Activated CD8-positive, alpha-beta T cell treated with anti-CD3 and anti-CD28 coated beads for 36 hours (primary cell): ENCODE results near the gene FREY1. TPM values are rescaled to one million over a fixed set of nuclear protein-coding genes. Genes with fewer than 3 reads are reported as not detected.
A peak's percentile ranks its signal among the peaks of the same experiment; 100 is the strongest.

Source experiments
- ATAC-seq: fragments of 200-7000 bp; cut with Tn5 transposase; one replicate; pipeline ENCODE4 v1.10.0; 2021; ENCODE audit warnings: mild to moderate bottlenecking, moderate library complexity
- CTCF ChIA-PET: fragments of 350-600 bp; sonication (Branson Sonifier 250); formaldehyde crosslinking; loops from one replicate; lab custom pipeline; 2021; ENCODE audit warnings: antibody characterized with exemption; lab: Charles Lee
- POLR2A ChIA-PET: fragments of 350-600 bp; sonication (Branson Sonifier 250); formaldehyde crosslinking; loops from one replicate; lab custom pipeline; 2021; ENCODE audit warnings: antibody characterized with exemption; lab: Charles Lee
- DNase-seq: peaks from one replicate; pipeline ENCODE4 v3.0.0-alpha.2; 2020
- H3K27ac Mint-ChIP-seq: one replicate; pipeline ENCODE4 v1.8.0; 2021; ENCODE audit warnings: mild to moderate bottlenecking, mixed read lengths
- H3K27me3 Mint-ChIP-seq: one replicate; pipeline ENCODE4 v1.8.0; 2021; ENCODE audit warnings: mixed read lengths
- H3K36me3 Mint-ChIP-seq: one replicate; pipeline ENCODE4 v1.8.0; 2021; ENCODE audit warnings: low read depth, mixed read lengths
- H3K4me1 Mint-ChIP-seq: one replicate; pipeline ENCODE4 v1.8.0; 2021; ENCODE audit warnings: low read depth, mixed read lengths
- H3K4me3 Mint-ChIP-seq: one replicate; pipeline ENCODE4 v1.8.0; 2021; ENCODE audit warnings: mild to moderate bottlenecking, moderate library complexity, mixed read lengths
- H3K9me3 Mint-ChIP-seq: one replicate; pipeline ENCODE4 v1.8.0; 2021; ENCODE audit warnings: mixed read lengths
- intact Hi-C: fragments of 100-400 bp; cut with micrococcal nuclease; formaldehyde crosslinking; loops from one replicate; pipeline ENCODE4 v1.10.0; 2022
- total RNA-seq, 2 experiments: library from RNA; stranded (reverse); gene quantifications; one replicate each; pipeline ENCODE4 v1.2.3, GENCODE V29; 2021
- TF ChIP-seq, protein P1 (sequence below): fragments of 200-600 bp; IDR thresholded peaks from one replicate; pipeline ENCODE4 v1.8.0; 2022; ENCODE audit warnings: antibody characterized with exemption, mild to moderate bottlenecking

FREY1 gene
- total RNA-seq, 2 experiments from 2014 or later, result 0.43 to 0.72 TPM

DNA sequence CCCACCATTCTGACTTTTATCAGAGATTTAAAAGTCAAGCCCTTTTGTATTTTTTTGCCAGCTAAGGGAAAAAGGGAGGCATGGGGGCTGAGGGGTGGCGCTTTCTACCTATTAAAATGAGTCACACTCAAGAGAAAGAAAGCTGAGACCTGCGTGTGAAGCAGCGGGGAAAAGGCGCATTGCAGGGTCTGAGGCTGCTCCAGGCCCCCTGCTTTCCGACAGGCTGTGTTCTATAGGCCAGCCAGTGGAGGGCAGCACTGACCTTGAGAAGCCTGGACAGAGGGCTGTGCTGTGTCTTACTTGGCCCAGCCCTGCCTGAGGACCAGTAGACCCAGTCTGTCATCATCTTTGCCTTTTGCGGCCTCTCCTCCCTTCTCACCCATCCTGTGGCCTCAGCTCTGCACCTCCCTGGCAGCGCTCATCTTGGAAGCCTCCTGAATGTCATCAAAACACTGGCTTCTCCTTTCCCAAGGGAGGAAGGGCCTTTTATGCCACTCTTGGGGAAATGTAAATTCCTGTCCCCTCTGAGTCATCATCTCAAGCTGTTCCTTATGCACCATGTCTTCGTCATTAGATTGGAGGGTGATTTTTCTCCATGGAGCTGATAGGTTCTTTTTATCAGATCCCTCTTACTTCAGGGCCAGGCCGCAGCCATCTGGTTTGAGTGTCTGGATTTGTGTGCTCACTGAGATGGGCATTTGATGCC lies 34.3 kb downstream of the FREY1 start:
- intact Hi-C loops, result no loop called here
- DNase-seq, result peak; percentile 46
- TF ChIP-seq, protein P1, sequence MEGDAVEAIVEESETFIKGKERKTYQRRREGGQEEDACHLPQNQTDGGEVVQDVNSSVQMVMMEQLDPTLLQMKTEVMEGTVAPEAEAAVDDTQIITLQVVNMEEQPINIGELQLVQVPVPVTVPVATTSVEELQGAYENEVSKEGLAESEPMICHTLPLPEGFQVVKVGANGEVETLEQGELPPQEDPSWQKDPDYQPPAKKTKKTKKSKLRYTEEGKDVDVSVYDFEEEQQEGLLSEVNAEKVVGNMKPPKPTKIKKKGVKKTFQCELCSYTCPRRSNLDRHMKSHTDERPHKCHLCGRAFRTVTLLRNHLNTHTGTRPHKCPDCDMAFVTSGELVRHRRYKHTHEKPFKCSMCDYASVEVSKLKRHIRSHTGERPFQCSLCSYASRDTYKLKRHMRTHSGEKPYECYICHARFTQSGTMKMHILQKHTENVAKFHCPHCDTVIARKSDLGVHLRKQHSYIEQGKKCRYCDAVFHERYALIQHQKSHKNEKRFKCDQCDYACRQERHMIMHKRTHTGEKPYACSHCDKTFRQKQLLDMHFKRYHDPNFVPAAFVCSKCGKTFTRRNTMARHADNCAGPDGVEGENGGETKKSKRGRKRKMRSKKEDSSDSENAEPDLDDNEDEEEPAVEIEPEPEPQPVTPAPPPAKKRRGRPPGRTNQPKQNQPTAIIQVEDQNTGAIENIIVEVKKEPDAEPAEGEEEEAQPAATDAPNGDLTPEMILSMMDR, result peak; percentile 54
- ChIA-PET CTCF (interaction anchor here (0.7 to 2.1 kb wide), 21 partner anchors 10 to 443 kb away, joined by 3 to 15 read pairs (median 3); partner anchors contain the start of genes CRY2 and PEX16), POLR2A (interaction anchor here (0.6 to 1.2 kb wide), 2 partner anchors 14 to 19 kb away, joined by 3 to 4 read pairs; no protein-coding TSS in a partner anchor)
- Mint-ChIP-seq H3K36me3 (peaks cover 46% of the 10 kb centered on the region), H3K9me3 (no peaks in the 10 kb centered on the region), H3K27me3 (no peaks in the 10 kb centered on the region), H3K4me1 (no peaks in the 10 kb centered on the region), H3K4me3 (no peak overlapping the region), H3K27ac (no peak overlapping the region)
- peak; percentile 95 for ATAC-seq

DNA sequence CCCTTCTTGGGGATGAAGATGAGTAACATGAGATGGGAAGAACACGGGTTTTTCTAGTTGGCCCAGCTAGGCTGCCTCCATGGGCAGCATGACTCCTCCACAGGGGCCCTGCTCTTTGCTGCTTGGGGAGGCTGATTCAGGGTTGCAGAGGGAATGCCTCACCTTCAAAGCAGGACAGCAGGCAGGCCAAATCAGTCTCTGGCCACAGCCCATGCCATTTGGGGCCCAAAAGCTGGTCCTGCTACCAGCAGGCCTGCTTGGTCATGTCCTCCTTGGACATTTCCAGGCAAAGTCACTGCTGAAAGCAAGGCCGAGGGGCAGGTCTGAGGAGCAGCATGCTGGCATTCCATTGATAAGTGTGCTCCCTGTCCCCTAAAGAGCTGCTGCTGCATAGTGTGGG lies 35.4 kb downstream of the FREY1 start:
- ATAC-seq (no peak), DNase-seq (no peak)
- intact Hi-C loops, result no loop called here
- Mint-ChIP-seq H3K27me3 (no peaks in the 10 kb centered on the region), H3K27ac (no peak overlapping the region), H3K9me3 (no peaks in the 10 kb centered on the region), H3K4me3 (no peak overlapping the region), H3K4me1 (no peaks in the 10 kb centered on the region), H3K36me3 (peaks cover 38% of the 10 kb centered on the region)
- TF ChIP-seq, protein P1, result no peak
- POLR2A ChIA-PET, result interaction anchor here (1.2 kb wide), 1 partner anchor 13 kb away, joined by 4 read pairs; no protein-coding TSS in a partner anchor
- CTCF ChIA-PET, result interaction anchor here (0.7 to 2.1 kb wide), 8 partner anchors 9 to 167 kb away, joined by 3 to 15 read pairs (median 6); no protein-coding TSS in a partner anchor

DNA sequence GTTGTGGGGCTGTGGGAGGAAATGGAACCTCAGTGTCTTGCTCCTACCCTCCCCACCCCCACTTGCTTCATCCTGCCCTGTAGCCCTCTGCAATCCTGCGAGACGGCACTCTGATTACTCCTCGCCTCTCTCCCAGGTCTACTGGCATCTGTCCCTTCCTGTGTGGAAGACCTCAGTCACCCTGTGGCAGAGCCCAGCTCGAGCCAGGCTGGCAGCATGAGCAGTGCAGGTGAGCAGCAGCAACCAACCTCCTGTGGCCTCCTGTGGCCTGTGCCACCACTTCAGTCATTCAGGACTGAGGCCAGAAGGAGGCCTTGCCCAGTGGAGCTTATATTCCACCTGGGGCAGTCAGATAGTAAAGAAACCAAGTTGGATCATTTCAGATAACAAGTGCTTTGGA lies 36.4 kb downstream of the FREY1 start:
- DNase-seq, result no peak
- Mint-ChIP-seq H3K27me3 (no peaks in the 10 kb centered on the region), H3K36me3 (peaks cover 38% of the 10 kb centered on the region), H3K27ac (no peak overlapping the region), H3K4me3 (no peak overlapping the region), H3K4me1 (no peaks in the 10 kb centered on the region), H3K9me3 (no peaks in the 10 kb centered on the region)
- ChIA-PET CTCF (no interaction called here), POLR2A (no interaction called here)
- ATAC-seq, result no peak
- TF ChIP-seq, protein P1, result no peak
- intact Hi-C loops, result no loop called here

DNA sequence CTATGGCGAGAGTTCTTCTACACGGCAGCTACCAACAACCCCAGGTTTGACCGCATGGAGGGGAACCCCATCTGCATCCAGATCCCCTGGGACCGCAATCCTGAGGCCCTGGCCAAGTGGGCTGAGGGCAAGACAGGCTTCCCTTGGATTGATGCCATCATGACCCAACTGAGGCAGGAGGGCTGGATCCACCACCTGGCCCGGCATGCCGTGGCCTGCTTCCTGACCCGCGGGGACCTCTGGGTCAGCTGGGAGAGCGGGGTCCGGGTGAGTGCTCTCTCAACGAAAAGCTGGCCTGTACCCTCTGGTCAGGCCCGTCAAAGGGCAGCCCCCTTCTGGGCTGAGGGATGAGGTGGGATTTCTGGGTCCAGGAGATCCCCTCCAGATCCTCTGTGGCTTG lies 37.5 kb downstream of the FREY1 start:
- Mint-ChIP-seq H3K4me3 (no peak overlapping the region), H3K27me3 (no peaks in the 10 kb centered on the region), H3K9me3 (no peaks in the 10 kb centered on the region), H3K4me1 (no peaks in the 10 kb centered on the region), H3K36me3 (peaks cover 32% of the 10 kb centered on the region), H3K27ac (no peak overlapping the region)
- POLR2A ChIA-PET, result no interaction called here
- TF ChIP-seq, protein P1, result no peak
- intact Hi-C loops, result no loop called here
- DNase-seq (no peak), ATAC-seq (no peak)
- CTCF ChIA-PET, result no interaction called here

DNA sequence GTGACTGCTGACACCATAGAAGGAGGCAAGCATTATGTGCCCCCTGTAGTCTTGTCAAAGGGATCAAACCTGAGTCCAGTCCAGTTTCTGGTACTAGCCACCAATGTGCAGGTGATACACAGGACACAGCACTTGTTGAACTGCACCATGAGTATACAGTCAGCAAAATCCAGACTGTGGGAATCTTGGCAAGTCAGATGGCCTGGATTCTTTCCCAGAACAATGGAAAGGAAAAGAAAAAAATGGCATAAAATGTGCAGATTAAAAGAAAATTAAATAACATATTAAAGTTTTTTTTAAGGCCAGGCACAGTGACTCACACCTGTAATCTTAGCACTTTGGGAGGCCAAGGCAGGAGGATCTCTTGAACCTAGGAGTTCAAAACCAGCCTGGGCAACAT lies 43.0 kb downstream of the FREY1 start:
- H3K4me3 Mint-ChIP-seq, result no peak overlapping the region

More for the DNA sequence above, 43.0 kb downstream of the FREY1 start:
- DNase-seq (no peak), ATAC-seq (no peak)
- ChIA-PET POLR2A (interaction anchor here (2.0 kb wide), 1 partner anchor 13 kb away, joined by 5 read pairs; no protein-coding TSS in a partner anchor), CTCF (interaction anchor here (2.1 kb wide), 1 partner anchor 22 kb away, joined by 5 read pairs; no protein-coding TSS in a partner anchor)
- Mint-ChIP-seq H3K36me3 (peaks cover 29% of the 10 kb centered on the region), H3K27ac (no peak overlapping the region), H3K27me3 (no peaks in the 10 kb centered on the region), H3K9me3 (no peaks in the 10 kb centered on the region), H3K4me1 (no peaks in the 10 kb centered on the region)
- intact Hi-C loops, result no loop called here
- TF ChIP-seq, protein P1, result no peak
